Panc1 (cell line): ENCODE data around the gene MYO3B.

ENCODE experiments used
- POLR2AphosphoS5 ChIP-seq: IDR thresholded peaks from 2 replicates; pipeline ENCODE4 v1.6.1; 2012; ENCODE audit warnings: mild to moderate bottlenecking, low read depth, low read length, moderate library complexity
- SIN3A ChIP-seq: IDR thresholded peaks from 2 replicates; pipeline ENCODE4 v1.6.1; 2012; ENCODE audit warnings: low read depth, mild to moderate bottlenecking, low read length, moderate library complexity, borderline replicate concordance; ENCODE audit not compliant: insufficient read depth
- TCF7L2 ChIP-seq: IDR thresholded peaks from 2 replicates; pipeline ENCODE4 v1.6.1; 2011; ENCODE audit warnings: mild to moderate bottlenecking, low read depth, low read length, inconsistent platforms
- TF ChIP-seq, protein P1 (sequence below): fragments of 450-650 bp; IDR thresholded peaks from 2 replicates; pipeline ENCODE4 v1.5.1; 2017; ENCODE audit warnings: mild to moderate bottlenecking
- TF ChIP-seq, protein P2 (sequence below), 2 experiments: IDR thresholded peaks; 2 replicates each; pipeline ENCODE4 v1.6.1; 2011 to 2012; ENCODE audit warnings: low read depth in 2 of 2, control low read depth in 1 of 2, low read length in 1 of 2, mild to moderate bottlenecking in 1 of 2, moderate library complexity in 1 of 2; ENCODE audit not compliant: insufficient read depth in 1 of 2

DNA sequence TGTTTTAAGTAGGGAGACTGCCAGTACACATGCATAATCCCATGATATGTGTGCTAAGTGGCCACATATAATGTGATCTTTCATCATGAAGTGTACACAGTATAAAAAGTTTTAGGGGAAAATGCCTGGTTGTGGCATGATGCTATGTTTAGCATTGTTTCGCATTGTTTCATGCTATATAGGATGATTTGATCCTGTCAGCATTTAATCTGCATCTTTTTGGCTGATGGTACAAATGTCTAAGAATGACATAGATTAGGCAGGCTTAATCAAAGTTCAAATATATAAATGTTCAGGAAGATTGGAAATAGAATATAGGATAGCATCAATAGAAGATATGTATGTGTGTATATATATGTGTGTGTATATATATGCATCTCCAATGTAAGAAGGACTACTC, 83.6 kb downstream of the MYO3B start:
- TF ChIP-seq, protein P1, sequence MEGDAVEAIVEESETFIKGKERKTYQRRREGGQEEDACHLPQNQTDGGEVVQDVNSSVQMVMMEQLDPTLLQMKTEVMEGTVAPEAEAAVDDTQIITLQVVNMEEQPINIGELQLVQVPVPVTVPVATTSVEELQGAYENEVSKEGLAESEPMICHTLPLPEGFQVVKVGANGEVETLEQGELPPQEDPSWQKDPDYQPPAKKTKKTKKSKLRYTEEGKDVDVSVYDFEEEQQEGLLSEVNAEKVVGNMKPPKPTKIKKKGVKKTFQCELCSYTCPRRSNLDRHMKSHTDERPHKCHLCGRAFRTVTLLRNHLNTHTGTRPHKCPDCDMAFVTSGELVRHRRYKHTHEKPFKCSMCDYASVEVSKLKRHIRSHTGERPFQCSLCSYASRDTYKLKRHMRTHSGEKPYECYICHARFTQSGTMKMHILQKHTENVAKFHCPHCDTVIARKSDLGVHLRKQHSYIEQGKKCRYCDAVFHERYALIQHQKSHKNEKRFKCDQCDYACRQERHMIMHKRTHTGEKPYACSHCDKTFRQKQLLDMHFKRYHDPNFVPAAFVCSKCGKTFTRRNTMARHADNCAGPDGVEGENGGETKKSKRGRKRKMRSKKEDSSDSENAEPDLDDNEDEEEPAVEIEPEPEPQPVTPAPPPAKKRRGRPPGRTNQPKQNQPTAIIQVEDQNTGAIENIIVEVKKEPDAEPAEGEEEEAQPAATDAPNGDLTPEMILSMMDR, result no peak
- no peak for TF ChIP-seq POLR2AphosphoS5
- TF ChIP-seq, protein P2, sequence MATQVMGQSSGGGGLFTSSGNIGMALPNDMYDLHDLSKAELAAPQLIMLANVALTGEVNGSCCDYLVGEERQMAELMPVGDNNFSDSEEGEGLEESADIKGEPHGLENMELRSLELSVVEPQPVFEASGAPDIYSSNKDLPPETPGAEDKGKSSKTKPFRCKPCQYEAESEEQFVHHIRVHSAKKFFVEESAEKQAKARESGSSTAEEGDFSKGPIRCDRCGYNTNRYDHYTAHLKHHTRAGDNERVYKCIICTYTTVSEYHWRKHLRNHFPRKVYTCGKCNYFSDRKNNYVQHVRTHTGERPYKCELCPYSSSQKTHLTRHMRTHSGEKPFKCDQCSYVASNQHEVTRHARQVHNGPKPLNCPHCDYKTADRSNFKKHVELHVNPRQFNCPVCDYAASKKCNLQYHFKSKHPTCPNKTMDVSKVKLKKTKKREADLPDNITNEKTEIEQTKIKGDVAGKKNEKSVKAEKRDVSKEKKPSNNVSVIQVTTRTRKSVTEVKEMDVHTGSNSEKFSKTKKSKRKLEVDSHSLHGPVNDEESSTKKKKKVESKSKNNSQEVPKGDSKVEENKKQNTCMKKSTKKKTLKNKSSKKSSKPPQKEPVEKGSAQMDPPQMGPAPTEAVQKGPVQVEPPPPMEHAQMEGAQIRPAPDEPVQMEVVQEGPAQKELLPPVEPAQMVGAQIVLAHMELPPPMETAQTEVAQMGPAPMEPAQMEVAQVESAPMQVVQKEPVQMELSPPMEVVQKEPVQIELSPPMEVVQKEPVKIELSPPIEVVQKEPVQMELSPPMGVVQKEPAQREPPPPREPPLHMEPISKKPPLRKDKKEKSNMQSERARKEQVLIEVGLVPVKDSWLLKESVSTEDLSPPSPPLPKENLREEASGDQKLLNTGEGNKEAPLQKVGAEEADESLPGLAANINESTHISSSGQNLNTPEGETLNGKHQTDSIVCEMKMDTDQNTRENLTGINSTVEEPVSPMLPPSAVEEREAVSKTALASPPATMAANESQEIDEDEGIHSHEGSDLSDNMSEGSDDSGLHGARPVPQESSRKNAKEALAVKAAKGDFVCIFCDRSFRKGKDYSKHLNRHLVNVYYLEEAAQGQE (IDR thresholded peaks at IDR 0.05; ENCODE audit: insufficient read depth in 1 of 2, low read depth in 2 of 2, low read length in 1 of 2), result no peak
- no peak for TF ChIP-seq SIN3A
- no peak for TF ChIP-seq TCF7L2
